GM13976 (cell line): ENCODE data around the gene TMSB10.

Source experiments
- DNase-seq: peaks from one replicate; pipeline ENCODE4 v3.0.0; 2012; ENCODE audit warnings: low spot score
- in situ Hi-C: fragments of 300-500 bp; cut with MboI; formaldehyde crosslinking; loops from one replicate; pipeline ENCODE4 v1.12.0; 2022; ENCODE audit warnings: low sequenced_read_pairs, mixed read lengths, inconsistent platforms; ENCODE audit not compliant: unreplicated experiment
- TF ChIP-seq, protein P1 (sequence below): IDR thresholded peaks from 2 replicates; pipeline ENCODE4 v1.5.1; 2012; ENCODE audit warnings: borderline replicate concordance, mild to moderate bottlenecking; ENCODE audit not compliant: insufficient read depth; ENCODE audit errors: extremely low read depth, missing control alignments, control extremely low read depth

Gene TMSB10

DNA sequence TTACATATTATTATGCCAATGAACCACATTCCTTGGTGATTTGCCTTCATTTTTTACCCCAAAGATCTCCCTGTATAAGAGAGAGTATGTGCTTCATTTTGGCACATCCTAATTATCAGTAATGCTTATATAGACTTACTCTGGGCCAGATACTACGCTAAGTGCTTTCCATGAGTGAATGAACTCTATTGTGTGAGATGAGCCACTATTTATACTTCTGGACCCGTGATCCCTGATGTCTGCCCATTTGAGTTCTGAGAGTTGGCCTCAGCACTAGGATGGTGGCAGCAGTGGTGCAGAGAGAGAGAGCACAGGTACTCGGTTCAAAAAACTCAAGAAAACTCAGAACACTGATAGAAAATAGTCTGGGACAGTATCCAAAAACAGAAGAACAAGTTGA, 48.1 kb downstream of the TMSB10 start:
- no peak for DNase-seq
- in situ Hi-C loops, result no loop called here
- TF ChIP-seq, protein P1, sequence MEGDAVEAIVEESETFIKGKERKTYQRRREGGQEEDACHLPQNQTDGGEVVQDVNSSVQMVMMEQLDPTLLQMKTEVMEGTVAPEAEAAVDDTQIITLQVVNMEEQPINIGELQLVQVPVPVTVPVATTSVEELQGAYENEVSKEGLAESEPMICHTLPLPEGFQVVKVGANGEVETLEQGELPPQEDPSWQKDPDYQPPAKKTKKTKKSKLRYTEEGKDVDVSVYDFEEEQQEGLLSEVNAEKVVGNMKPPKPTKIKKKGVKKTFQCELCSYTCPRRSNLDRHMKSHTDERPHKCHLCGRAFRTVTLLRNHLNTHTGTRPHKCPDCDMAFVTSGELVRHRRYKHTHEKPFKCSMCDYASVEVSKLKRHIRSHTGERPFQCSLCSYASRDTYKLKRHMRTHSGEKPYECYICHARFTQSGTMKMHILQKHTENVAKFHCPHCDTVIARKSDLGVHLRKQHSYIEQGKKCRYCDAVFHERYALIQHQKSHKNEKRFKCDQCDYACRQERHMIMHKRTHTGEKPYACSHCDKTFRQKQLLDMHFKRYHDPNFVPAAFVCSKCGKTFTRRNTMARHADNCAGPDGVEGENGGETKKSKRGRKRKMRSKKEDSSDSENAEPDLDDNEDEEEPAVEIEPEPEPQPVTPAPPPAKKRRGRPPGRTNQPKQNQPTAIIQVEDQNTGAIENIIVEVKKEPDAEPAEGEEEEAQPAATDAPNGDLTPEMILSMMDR, result no peak

DNA sequence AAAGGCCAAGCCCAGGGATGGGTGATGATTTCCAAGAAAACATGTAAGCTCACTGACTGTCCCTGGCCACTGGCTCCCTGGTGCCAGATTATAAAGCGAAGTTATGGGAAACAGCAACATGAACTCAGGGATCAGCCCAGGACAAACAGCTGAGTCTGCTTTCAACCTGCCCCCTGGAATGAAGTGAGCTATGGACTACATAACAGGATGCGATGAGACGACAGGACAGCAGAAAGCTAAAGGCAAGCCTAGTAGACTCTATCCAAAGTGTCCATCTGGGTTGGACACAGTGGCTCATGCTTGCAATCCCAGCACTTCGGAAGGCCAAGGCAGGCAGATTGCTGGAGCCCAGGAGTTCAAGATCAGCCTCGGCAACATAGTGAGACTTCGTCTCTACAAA, 48.9 kb downstream of the TMSB10 start:
- no peak for DNase-seq
- in situ Hi-C loops, result no loop called here
- TF ChIP-seq, protein P1, result no peak
